Testis (tissue), 2 donors: ENCODE data around the gene SLC29A3.

Experiments
- POLR2A ChIP-seq: fragments of 450-650 bp; IDR thresholded peaks from one replicate; pipeline ENCODE4 v1.6.1; 2017; ENCODE audit warnings: antibody characterized with exemption, mild to moderate bottlenecking, moderate library complexity
- TF ChIP-seq, protein P1 (sequence below), 3 experiments: fragments of 450-650 bp in 2 of 3; fragments of 200-600 bp in 1 of 3; sonication (generic) in 1 of 3; IDR thresholded peaks; one replicate each; pipeline ENCODE4 v1.5.1; 2016 to 2019; ENCODE audit warnings: antibody characterized with exemption in 3 of 3, mild to moderate bottlenecking in 2 of 3, moderate library complexity in 1 of 3

DNA sequence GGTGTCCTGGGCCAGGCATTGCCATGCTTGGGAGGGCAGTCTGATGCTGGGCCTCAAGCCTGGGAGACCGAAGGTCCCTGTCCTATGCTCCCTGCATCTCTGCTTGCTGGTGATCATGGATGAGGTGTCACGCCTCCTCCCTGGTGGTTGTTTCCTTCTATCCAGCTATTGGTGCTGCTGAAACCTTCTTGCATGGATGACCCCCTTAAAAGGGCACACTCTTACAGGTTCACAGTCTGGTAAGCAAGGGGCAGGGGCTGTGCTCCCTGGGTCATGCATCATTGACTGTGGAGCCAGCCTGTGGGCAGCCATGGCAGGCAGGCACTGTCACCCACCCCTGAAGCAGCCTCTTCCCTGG, 36.8 kb upstream of the SLC29A3 start:
- TF ChIP-seq, protein P1, sequence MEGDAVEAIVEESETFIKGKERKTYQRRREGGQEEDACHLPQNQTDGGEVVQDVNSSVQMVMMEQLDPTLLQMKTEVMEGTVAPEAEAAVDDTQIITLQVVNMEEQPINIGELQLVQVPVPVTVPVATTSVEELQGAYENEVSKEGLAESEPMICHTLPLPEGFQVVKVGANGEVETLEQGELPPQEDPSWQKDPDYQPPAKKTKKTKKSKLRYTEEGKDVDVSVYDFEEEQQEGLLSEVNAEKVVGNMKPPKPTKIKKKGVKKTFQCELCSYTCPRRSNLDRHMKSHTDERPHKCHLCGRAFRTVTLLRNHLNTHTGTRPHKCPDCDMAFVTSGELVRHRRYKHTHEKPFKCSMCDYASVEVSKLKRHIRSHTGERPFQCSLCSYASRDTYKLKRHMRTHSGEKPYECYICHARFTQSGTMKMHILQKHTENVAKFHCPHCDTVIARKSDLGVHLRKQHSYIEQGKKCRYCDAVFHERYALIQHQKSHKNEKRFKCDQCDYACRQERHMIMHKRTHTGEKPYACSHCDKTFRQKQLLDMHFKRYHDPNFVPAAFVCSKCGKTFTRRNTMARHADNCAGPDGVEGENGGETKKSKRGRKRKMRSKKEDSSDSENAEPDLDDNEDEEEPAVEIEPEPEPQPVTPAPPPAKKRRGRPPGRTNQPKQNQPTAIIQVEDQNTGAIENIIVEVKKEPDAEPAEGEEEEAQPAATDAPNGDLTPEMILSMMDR (IDR thresholded peaks at IDR 0.05): no peak
- TF ChIP-seq POLR2A: no peak
